ENCODE results near the gene CASP7.

CASP7 gene

GRCh38 chr10:113732160-113732881 lies 52.6 kb downstream of the CASP7 start:
- no peak for DNase-seq (ENCODE audit: low read depth)
- H3K4me3 ChIP-seq (ENCODE audit: low read depth, low read length), result no peak overlapping the region
- no peak for TF ChIP-seq CTCF (IDR thresholded peaks at IDR 0.05; ENCODE audit: low read depth, low read length)
- no peak for TF ChIP-seq MYC (IDR thresholded peaks at IDR 0.05; ENCODE audit: low read depth, low read length)
- no peak for TF ChIP-seq MAX (IDR thresholded peaks at IDR 0.05; ENCODE audit: low read depth, low read length)
- no peak for TF ChIP-seq POLR2A (IDR thresholded peaks at IDR 0.05; ENCODE audit: extremely low read depth, insufficient read length)

GRCh38 chr10:113732966-113733365 lies 53.3 kb downstream of the CASP7 start:
- H3K4me3 ChIP-seq (ENCODE audit: low read depth, low read length), result no peak overlapping the region
- TF ChIP-seq POLR2A (IDR thresholded peaks at IDR 0.05; ENCODE audit: extremely low read depth, insufficient read length), result no peak
- no peak for TF ChIP-seq CTCF (IDR thresholded peaks at IDR 0.05; ENCODE audit: low read depth, low read length)
- TF ChIP-seq MAX (IDR thresholded peaks at IDR 0.05; ENCODE audit: low read depth, low read length), result no peak
- TF ChIP-seq MYC (IDR thresholded peaks at IDR 0.05; ENCODE audit: low read depth, low read length), result no peak
- DNase-seq (ENCODE audit: low read depth), result peak; percentile 16

GRCh38 chr10:113733635-113734034 lies 53.9 kb downstream of the CASP7 start:
- H3K4me3 ChIP-seq (ENCODE audit: low read depth, low read length), result no peak overlapping the region
- DNase-seq (ENCODE audit: low read depth), result no peak
- TF ChIP-seq MYC (IDR thresholded peaks at IDR 0.05; ENCODE audit: low read depth, low read length) (no peak), MAX (IDR thresholded peaks at IDR 0.05; ENCODE audit: low read depth, low read length) (no peak), CTCF (IDR thresholded peaks at IDR 0.05; ENCODE audit: low read depth, low read length) (no peak), POLR2A (IDR thresholded peaks at IDR 0.05; ENCODE audit: extremely low read depth, insufficient read length) (no peak)

GRCh38 chr10:113735913-113736312 lies 56.2 kb downstream of the CASP7 start:
- TF ChIP-seq MYC (IDR thresholded peaks at IDR 0.05; ENCODE audit: low read depth, low read length) (no peak), POLR2A (IDR thresholded peaks at IDR 0.05; ENCODE audit: extremely low read depth, insufficient read length) (no peak), CTCF (IDR thresholded peaks at IDR 0.05; ENCODE audit: low read depth, low read length) (no peak), MAX (IDR thresholded peaks at IDR 0.05; ENCODE audit: low read depth, low read length) (no peak)
- peak; percentile 27 for DNase-seq (ENCODE audit: low read depth)
- H3K4me3 ChIP-seq (ENCODE audit: low read depth, low read length), result no peak overlapping the region

- DNase-seq (ENCODE audit: low read depth), result no peak
- TF ChIP-seq POLR2A (IDR thresholded peaks at IDR 0.05; ENCODE audit: extremely low read depth, insufficient read length) (no peak), MAX (IDR thresholded peaks at IDR 0.05; ENCODE audit: low read depth, low read length) (no peak), CTCF (IDR thresholded peaks at IDR 0.05; ENCODE audit: low read depth, low read length) (no peak), MYC (IDR thresholded peaks at IDR 0.05; ENCODE audit: low read depth, low read length) (no peak)
- H3K4me3 ChIP-seq (ENCODE audit: low read depth, low read length), result no peak overlapping the region
Observed at GRCh38 chr10:113736576-113736975, 56.9 kb downstream of the CASP7 start.

All from NB4 (cell line).